Neural cell (in vitro differentiated cells): ENCODE data around the gene SMC4. TPM values are rescaled to one million over a fixed set of nuclear protein-coding genes. Genes with fewer than 3 reads are reported as not detected.

Experiments
- H2AFZ ChIP-seq: fragments of 200-600, 300-800 bp; sonication (generic), shearing (Covaris generic); 2 replicates; pipeline ENCODE4 v1.6.0; 2014; ENCODE audit warnings: low read depth, mild to moderate bottlenecking, antibody characterized with exemption, low read length, moderate library complexity
- H3F3A ChIP-seq: fragments of 200-600 bp; shearing (Covaris generic); 2 replicates; pipeline ENCODE4 v1.6.1; 2016; ENCODE audit warnings: mild to moderate bottlenecking, moderate library complexity, mixed read lengths, antibody characterized with exemption, low read length; ENCODE audit not compliant: insufficient read depth, poor library complexity, severe bottlenecking
- H3K27ac ChIP-seq: fragments of 200-600, 300-800 bp; sonication (generic), shearing (Covaris generic); 2 replicates; pipeline ENCODE4 v1.5.1; 2014; ENCODE audit warnings: mild to moderate bottlenecking, low read length, moderate library complexity
- H3K27me3 ChIP-seq: fragments of 300-800, 200-600 bp; sonication (generic), shearing (Covaris generic); 2 replicates; pipeline ENCODE4 v1.6.0; 2014; ENCODE audit warnings: mild to moderate bottlenecking, low read depth, low read length, moderate library complexity; ENCODE audit not compliant: insufficient read depth
- H3K36me3 ChIP-seq: fragments of 300-800, 200-600 bp; sonication (generic), shearing (Covaris generic); 2 replicates; pipeline ENCODE4 v1.5.1; 2014; ENCODE audit warnings: mild to moderate bottlenecking, antibody characterized with exemption, low read length, moderate library complexity; ENCODE audit not compliant: insufficient read depth
- H3K4me2 ChIP-seq: fragments of 300-800, 200-600 bp; sonication (generic), shearing (Covaris generic); 2 replicates; pipeline ENCODE4 v1.6.0; 2014; ENCODE audit warnings: mild to moderate bottlenecking, low read length
- H3K4me3 ChIP-seq: fragments of 300-800, 200-600 bp; sonication (generic), shearing (Covaris generic); 2 replicates; pipeline ENCODE4 v1.5.1; 2014; ENCODE audit warnings: mild to moderate bottlenecking, low read length, moderate library complexity
- H3K79me2 ChIP-seq: fragments of 200-600 bp; shearing (Covaris generic); replicated peaks from 2 replicates; pipeline ENCODE4 v1.6.0; 2014; ENCODE audit warnings: mild to moderate bottlenecking, low read length, moderate library complexity; ENCODE audit not compliant: insufficient read depth
- H3K9ac ChIP-seq: fragments of 300-800, 200-600 bp; sonication (generic), shearing (Covaris generic); 2 replicates; pipeline ENCODE4 v1.6.1; 2016; ENCODE audit warnings: mild to moderate bottlenecking, low read length, mixed read lengths
- H3K9me2 ChIP-seq: fragments of 200-600 bp; shearing (Covaris generic); 2 replicates; pipeline ENCODE4 v1.6.1; 2016; ENCODE audit warnings: mild to moderate bottlenecking, low read length, mixed read lengths; ENCODE audit not compliant: insufficient read depth
- H3K9me3 ChIP-seq: fragments of 200-600, 300-800 bp; sonication (generic), shearing (Covaris generic); 2 replicates; pipeline ENCODE4 v1.6.1; 2016; ENCODE audit warnings: mild to moderate bottlenecking, mixed run types, low read length, moderate library complexity, mixed read lengths
- H4K20me1 ChIP-seq: fragments of 200-600 bp; shearing (Covaris generic); 2 replicates; pipeline ENCODE4 v1.6.1; 2016; ENCODE audit warnings: mild to moderate bottlenecking, mixed run types; ENCODE audit not compliant: insufficient read depth
- EP300 ChIP-seq: fragments of 450-650 bp; conservative IDR thresholded peaks from 2 replicates; pipeline ENCODE4 v1.6.1; 2014; ENCODE audit warnings: antibody characterized with exemption, mild to moderate bottlenecking, moderate library complexity; ENCODE audit not compliant: poor library complexity, severe bottlenecking
- EZH2 ChIP-seq: fragments of 200-600, 300-800 bp; shearing (Covaris generic), sonication (generic); IDR thresholded peaks from 2 replicates; pipeline ENCODE4 v1.6.1; 2014; ENCODE audit warnings: antibody characterized with exemption, low read length, borderline replicate concordance, mild to moderate bottlenecking; ENCODE audit not compliant: insufficient read depth, poor library complexity, severe bottlenecking
- POLR2AphosphoS5 ChIP-seq: IDR thresholded peaks from 2 replicates; pipeline ENCODE4 v1.6.1; 2012
- RAD21 ChIP-seq: fragments of 450-650 bp; conservative IDR thresholded peaks from 2 replicates; pipeline ENCODE4 v1.6.1; 2014; ENCODE audit warnings: antibody characterized with exemption, mild to moderate bottlenecking, moderate library complexity
- SMC3 ChIP-seq: fragments of 450-650 bp; conservative IDR thresholded peaks from 2 replicates; pipeline ENCODE4 v1.6.1; 2014; ENCODE audit warnings: antibody characterized with exemption, mild to moderate bottlenecking, moderate library complexity; ENCODE audit not compliant: poor library complexity
- TAF1 ChIP-seq: IDR thresholded peaks from 2 replicates; pipeline ENCODE4 v1.6.1; 2012; ENCODE audit warnings: low read depth
- polyA plus RNA-seq: library from polyadenylated mRNA; depleted of rRNA; stranded (reverse); fragments of >200 nt; gene quantifications from 2 replicates; pipeline ENCODE4 v1.2.3, GENCODE V29; 2014
- TF ChIP-seq, protein P1 (sequence below): IDR thresholded peaks from 2 replicates; pipeline ENCODE4 v1.6.1; 2012; ENCODE audit warnings: borderline replicate concordance
- TF ChIP-seq, protein P2 (sequence below): fragments of 450-650 bp; IDR thresholded peaks from 2 replicates; pipeline ENCODE4 v1.5.1; 2014; ENCODE audit warnings: antibody characterized with exemption, mild to moderate bottlenecking, moderate library complexity; ENCODE audit not compliant: poor library complexity, severe bottlenecking

Gene SMC4
- polyA plus RNA-seq, 1 donor from 2014 or later, result 17.4 TPM

DNA sequence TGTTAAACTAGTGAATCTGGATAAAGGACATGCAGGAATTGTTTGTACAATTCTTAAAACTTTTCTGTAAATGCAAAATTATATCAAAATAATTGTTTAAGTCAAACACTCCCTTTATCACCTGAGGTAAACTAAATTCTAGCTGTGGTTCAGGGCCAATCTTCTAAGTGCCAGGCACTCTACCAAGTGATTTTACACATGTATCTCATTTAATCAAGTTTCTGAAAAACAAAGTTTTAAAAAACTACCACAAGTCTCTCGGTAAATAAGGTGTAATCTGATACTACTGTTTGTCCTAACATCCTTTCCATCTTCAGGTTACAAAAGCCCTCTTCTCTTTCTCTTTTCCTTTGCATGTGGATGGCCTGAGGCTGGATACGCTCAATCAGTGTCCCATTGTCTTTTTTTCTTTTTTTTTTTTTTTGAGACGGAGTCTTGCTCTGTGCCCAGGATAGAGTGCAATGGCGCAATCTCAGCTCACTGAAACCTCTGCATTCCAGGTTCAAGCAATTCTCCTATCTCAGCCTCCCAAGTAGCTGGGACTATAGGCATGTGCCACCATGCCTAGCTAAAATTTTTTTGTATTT is 19.7 kb upstream of the SMC4 start:
- Histone ChIP-seq H3K27me3 (no peaks in the 10 kb centered on the region), H3K9me2 (no peaks in the 10 kb centered on the region), H3K4me3 (no peak overlapping the region), H3F3A (no peaks in the 10 kb centered on the region), H3K9me3 (no peaks in the 10 kb centered on the region), H2AFZ (no peak overlapping the region), H3K79me2 (no peaks in the 10 kb centered on the region), H3K9ac (no peak overlapping the region), H4K20me1 (no peaks in the 10 kb centered on the region), H3K36me3 (no peaks in the 10 kb centered on the region), H3K4me2 (no peak overlapping the region), H3K27ac (no peak overlapping the region)
- TF ChIP-seq TAF1, result no peak
- TF ChIP-seq EZH2, result no peak
- TF ChIP-seq, protein P1, sequence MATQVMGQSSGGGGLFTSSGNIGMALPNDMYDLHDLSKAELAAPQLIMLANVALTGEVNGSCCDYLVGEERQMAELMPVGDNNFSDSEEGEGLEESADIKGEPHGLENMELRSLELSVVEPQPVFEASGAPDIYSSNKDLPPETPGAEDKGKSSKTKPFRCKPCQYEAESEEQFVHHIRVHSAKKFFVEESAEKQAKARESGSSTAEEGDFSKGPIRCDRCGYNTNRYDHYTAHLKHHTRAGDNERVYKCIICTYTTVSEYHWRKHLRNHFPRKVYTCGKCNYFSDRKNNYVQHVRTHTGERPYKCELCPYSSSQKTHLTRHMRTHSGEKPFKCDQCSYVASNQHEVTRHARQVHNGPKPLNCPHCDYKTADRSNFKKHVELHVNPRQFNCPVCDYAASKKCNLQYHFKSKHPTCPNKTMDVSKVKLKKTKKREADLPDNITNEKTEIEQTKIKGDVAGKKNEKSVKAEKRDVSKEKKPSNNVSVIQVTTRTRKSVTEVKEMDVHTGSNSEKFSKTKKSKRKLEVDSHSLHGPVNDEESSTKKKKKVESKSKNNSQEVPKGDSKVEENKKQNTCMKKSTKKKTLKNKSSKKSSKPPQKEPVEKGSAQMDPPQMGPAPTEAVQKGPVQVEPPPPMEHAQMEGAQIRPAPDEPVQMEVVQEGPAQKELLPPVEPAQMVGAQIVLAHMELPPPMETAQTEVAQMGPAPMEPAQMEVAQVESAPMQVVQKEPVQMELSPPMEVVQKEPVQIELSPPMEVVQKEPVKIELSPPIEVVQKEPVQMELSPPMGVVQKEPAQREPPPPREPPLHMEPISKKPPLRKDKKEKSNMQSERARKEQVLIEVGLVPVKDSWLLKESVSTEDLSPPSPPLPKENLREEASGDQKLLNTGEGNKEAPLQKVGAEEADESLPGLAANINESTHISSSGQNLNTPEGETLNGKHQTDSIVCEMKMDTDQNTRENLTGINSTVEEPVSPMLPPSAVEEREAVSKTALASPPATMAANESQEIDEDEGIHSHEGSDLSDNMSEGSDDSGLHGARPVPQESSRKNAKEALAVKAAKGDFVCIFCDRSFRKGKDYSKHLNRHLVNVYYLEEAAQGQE, result no peak
- TF ChIP-seq SMC3, result no peak
- TF ChIP-seq, protein P2, sequence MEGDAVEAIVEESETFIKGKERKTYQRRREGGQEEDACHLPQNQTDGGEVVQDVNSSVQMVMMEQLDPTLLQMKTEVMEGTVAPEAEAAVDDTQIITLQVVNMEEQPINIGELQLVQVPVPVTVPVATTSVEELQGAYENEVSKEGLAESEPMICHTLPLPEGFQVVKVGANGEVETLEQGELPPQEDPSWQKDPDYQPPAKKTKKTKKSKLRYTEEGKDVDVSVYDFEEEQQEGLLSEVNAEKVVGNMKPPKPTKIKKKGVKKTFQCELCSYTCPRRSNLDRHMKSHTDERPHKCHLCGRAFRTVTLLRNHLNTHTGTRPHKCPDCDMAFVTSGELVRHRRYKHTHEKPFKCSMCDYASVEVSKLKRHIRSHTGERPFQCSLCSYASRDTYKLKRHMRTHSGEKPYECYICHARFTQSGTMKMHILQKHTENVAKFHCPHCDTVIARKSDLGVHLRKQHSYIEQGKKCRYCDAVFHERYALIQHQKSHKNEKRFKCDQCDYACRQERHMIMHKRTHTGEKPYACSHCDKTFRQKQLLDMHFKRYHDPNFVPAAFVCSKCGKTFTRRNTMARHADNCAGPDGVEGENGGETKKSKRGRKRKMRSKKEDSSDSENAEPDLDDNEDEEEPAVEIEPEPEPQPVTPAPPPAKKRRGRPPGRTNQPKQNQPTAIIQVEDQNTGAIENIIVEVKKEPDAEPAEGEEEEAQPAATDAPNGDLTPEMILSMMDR, result no peak

DNA sequence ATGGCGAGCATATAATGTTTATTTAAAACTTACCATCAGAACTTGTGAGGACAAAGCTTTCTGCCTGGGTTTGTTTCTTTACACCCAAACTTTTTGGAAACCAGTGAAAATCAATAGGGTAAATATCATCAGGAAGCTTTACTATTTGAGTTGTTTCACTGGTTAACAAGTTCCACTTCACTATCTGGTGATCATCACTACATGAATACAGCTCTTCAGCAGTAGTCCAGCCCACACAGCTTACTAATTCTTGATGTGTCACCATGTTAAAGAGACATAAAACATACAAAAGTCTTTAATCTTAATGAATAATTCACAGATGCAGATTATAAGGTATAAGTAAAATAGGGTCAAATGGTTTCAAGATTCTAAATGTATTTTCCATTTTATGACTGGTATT is 18.0 kb upstream of the SMC4 start:
- Histone ChIP-seq H3K27ac (no peak overlapping the region), H3K36me3 (no peaks in the 10 kb centered on the region), H2AFZ (no peak overlapping the region), H3F3A (no peaks in the 10 kb centered on the region), H4K20me1 (no peaks in the 10 kb centered on the region), H3K9ac (no peak overlapping the region), H3K4me2 (no peak overlapping the region), H3K4me3 (no peak overlapping the region), H3K27me3 (no peaks in the 10 kb centered on the region), H3K9me3 (no peaks in the 10 kb centered on the region), H3K9me2 (no peaks in the 10 kb centered on the region), H3K79me2 (no peaks in the 10 kb centered on the region)
- no peak for TF ChIP-seq EZH2
- TF ChIP-seq, protein P2, result no peak
- TF ChIP-seq, protein P1, result no peak
- no peak for TF ChIP-seq SMC3
- no peak for TF ChIP-seq RAD21
- TF ChIP-seq EP300, result no peak
- TF ChIP-seq POLR2AphosphoS5, result no peak
